ENCODE results near the gene CA7.
A peak's percentile ranks its signal among the peaks of the same experiment; 100 is the strongest.
"Not testable (repeated sequence)": the region's sequence is repeated elsewhere in the genome, so short reads cannot be mapped to it uniquely, and the experiment has no call there.

CA7 gene

DNA sequence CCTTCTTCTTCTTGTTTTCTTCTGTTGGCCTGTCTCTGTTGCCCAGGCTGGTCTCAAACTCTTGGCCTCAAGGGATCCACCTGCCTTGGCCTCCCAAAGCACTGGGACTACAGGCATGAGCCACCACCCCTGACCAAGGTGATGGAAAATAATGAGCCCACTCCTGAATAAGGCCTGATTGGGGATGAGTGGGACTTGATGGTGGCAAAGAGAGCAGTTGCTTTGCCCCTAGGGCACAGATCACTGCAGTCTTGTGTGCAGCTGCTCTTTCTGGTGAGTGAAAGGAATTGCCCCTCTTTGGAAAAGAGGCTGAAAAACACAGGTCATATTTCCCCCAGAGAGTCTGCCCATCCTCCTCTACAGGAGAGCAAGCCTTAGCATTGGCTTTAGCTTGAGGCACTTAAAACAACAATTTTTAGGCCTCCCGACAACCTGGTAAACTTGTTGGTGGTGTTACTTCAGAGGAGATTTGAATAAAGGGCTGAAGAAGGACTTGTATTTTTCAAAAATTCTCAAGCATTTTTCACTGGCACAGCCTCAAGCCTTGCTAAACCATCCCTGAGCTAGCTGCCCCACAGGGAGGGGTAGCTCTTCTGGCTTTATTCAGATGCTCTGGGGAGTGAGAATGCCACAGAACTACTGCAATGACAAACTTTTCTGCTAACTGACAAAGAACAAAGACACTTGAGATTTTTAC is 30.0 kb downstream of the CA7 start:
- no peak for DNase-seq

- peak; percentile 26 to 42 for DNase-seq
Measured at GRCh38 chr16:66878067-66878466, 33.9 kb downstream of the CA7 start.

DNA sequence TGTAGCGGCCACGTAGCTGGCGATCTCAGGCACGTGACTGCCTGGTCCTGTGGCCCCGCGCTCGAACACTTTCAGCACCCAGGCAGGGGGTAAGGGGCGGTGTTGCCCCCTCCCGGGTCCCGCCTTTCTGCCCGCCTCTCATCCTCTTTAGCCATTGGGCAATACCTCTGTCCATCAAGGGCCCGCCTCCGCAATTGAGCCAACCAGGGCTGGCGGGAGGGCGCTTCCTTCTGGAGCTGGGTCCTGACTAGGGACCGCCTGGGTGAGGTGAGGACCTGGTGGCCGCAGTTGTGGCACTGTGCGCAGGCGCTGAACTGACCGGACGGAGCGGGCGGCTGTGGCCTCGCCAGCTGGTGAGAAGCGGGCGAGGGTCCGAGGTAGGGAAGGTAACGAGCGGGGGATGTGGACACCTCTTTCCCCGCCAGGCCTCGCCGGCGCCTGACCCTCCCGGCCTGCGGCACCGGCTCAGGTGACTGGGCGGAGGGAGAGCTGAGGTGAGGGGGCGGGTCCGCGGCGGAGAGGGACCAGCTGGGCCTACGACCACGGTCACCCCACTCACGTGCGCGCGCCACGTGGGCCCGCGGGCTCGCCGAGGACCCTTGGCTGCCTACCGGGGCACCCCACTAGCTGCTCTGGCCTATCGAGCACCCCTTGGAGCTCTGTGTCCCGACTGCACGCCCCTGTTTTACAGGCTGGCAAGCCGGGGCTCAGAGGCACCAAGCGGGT is 36.2 kb downstream of the CA7 start, which contains the start of gene PDP2:
Gene PDP2, plus strand, starts transcription at position 228 of the 726 bp plus-strand sequence. CDS start 3,770 bp downstream, outside the sequence.
- DNase-seq, result peak; percentile 89 to 92

- no peak for DNase-seq
Measured at GRCh38 chr16:66881014-66881417, 36.8 kb downstream of the CA7 start.

GRCh38 chr16:66881560-66881959 is 37.3 kb downstream of the CA7 start:
- DNase-seq, result no peak

- DNase-seq, result no peak
Measured at GRCh38 chr16:66881964-66882508, 37.8 kb downstream of the CA7 start.

DNA sequence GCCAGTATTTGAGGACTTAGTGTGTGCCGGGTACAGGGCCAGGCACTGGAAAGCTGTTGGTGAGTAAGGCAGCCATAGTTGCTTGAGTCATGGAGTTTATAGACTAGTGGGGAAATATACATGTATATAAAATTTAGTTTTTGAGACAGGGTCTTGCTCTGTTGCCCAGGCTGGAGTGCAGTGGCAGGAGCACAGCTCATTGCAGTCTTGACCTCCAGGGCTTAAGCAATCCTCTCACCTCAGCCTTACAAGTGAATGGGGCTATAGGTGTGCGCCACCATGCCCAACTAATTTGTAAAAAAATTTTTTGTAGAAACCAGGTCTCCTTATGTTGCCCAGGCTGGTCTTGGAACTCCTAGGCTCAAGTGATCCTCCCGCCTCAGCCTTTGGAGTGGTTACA is 38.5 kb downstream of the CA7 start:
- DNase-seq, result no peak

DNA sequence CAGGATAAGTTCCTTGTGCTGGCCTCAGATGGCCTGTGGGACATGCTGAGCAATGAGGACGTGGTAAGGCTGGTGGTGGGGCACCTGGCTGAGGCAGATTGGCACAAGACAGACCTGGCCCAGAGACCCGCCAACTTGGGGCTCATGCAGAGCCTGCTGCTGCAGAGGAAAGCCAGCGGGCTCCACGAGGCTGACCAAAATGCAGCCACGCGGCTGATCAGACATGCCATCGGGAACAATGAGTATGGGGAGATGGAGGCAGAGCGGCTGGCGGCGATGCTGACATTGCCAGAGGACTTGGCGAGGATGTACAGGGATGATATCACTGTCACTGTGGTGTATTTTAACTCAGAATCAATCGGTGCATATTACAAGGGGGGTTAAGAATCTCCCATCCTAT is 41.3 kb downstream of the CA7 start:
- DNase-seq, result no peak

DNA sequence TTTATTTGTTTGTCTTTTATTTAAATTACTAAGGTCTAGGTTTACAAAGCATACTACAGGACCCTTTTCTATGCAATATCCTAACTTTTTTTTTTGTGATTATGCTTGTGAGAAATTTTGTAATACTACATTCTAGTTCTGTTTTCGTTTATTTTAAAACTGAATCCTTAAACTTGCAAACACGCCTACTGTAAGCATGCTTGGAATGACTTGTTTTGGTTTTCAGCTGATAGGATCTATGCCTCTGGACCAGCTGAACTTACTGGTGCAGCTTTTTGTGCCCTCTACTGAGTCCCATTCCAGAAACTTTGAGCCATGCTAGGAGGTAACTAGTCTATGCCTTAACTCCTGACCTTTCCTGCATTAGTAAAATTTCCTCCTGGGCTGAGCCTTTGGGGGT is 42.1 kb downstream of the CA7 start:
- no peak for DNase-seq

- no peak for DNase-seq
Measured at GRCh38 chr16:66886914-66887313, 42.7 kb downstream of the CA7 start.

GRCh38 chr16:66888647-66889615 is 44.7 kb downstream of the CA7 start:
- no peak for DNase-seq

DNA sequence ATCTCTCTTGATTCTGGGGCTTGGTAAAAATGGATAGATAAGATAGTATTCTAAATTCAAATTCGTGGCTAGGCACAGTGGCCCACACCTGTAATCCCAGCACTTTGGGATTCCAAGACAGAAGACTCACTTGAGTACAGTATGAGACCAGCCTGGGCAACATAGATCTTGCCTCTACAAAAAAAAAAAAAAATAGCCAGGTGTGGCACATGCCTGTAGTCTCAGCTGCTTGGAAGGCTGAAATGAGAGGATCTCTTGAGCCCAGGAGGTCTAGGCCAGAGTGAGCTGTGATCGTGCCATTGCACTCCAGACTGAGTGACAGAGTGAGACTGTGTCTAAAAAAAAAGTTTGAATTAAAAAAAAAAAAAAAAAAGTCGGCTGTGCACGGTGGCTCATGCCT is 45.4 kb downstream of the CA7 start:
- DNase-seq, result no peak

GRCh38 chr16:66890799-66891198 is 46.6 kb downstream of the CA7 start:
- no peak for DNase-seq

DNA sequence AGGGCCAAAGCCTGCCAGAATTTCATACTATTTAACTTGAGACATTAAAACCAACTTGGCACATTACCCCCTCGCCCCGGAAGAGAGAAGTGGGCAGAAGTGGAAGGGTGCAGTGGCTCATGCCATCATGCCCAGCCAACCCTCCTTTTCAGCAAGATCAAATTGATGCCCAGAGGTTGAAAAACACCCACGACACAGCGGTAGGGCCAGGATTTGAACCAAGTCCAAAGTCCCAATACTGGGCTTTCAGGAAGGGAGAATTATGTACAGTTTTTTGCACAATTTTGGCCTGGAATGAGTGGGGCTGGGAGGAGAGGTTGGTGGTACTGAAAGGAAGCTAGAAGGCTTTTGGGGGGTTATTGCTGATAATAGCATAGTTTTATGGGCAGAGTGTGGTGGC is 47.1 kb downstream of the CA7 start:
- DNase-seq, result no peak

GRCh38 chr16:66891797-66892196 is 47.6 kb downstream of the CA7 start:
- no peak for DNase-seq

DNA sequence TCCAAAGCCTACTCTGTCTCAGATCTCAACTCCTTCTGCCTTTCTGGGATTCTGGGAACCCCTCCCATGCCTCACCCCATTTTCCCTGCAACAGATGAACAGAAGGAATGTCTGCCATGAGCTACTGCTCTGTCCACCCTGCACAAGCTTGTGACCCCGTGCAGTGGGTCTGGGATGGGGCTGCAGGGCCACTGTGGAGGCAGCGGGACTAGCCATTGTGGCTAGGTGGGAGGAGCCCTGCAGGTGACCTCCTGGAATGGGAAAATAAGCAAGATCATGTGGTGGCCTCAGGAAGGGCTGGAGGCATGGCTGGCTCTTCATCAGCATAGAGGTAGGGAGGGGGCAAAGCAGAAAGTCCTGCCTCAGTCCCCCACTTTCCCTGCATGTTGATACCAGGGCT is 49.8 kb downstream of the CA7 start:
- no peak for DNase-seq

DNA sequence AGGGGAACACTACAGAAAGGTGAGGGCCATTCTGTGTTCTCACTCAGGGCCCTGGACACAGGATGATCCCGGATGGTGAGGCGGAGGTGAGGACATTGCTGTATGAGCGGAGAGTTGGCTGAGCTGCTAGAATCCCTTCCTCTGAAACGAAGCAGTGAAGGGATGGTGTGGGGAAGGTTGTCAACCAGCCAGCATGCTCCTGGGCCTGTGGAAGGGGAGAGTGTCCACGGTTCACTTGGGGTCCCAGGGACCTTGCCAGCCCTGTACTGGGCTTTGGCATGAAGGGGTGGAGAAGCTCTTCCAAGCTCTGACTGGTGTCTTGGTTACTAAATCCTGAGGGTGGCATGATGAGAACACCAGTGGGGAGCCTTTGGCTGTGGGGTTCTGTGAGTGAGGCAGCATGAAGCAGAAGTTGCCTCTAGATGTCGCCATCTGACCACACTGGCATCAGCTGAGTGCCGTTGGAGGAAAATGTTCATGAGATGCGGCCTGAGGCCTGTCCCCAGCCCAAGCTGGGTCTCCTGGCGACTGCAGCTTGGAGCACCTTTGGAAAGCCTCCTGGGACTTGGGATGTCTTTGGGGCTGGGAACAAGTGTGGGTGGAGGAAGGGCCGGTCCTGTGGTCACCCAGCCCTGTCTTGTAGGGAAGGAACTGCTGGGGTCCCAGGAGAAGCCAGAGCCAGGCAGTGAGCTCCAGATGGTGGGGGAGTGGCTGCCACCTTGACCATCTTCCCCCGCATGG is 50.9 kb downstream of the CA7 start:
- DNase-seq, result peak; percentile 53 to 66

DNA sequence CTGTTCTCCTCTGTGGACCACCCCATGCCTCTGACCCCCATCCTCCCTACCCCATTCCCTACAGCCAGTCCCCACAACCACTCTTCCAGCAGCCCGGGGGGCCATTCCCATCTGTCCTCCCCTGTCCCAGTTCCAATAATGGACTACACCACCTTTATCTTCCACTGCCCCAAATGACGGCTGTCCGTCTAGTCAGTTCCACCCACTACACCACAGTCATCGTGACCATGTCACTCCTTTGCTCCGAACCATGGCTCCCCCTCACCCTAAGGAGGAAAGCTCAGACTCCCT is 51.4 kb downstream of the CA7 start:
- DNase-seq, result no peak

- DNase-seq, result no peak
Measured at GRCh38 chr16:66895999-66896398, 51.8 kb downstream of the CA7 start.

GRCh38 chr16:66896682-66897081 is 52.5 kb downstream of the CA7 start:
- not testable (repeated sequence) for DNase-seq

- no peak for DNase-seq
Measured at GRCh38 chr16:66898207-66898606, 54.0 kb downstream of the CA7 start.

DNA sequence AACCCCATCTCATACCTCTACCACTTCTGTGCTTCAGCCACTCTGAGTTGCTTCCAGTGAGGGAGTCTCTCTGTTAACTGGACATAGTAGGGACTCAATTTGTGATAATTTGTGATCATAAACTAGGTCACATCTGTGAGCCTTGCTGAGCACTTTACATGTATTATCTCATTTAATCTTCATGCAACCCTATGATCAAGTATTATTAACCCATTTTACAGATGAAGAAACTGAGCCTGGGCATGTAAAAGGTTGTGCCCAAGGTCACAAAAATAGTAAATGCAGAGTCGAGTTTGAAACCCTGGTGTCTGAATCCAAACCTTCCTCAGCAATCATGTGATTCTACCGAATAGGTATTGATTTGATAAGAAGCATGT is 54.7 kb downstream of the CA7 start:
- no peak for DNase-seq
